Esophagus squamous epithelium (tissue), 5 donors: ENCODE results near the gene PTPRN2. TPM values are rescaled to one million over a fixed set of nuclear protein-coding genes. Genes with fewer than 3 reads are reported as not detected.

Experiments
- DNase-seq: peaks from one replicate; lab custom pipeline; 2025; lab: John Stamatoyannopoulos, UW
- H3K27ac ChIP-seq, 4 donors: fragments of 200-600 bp; sonication (generic); one replicate each; pipeline ENCODE4 v1.5.1; 2016 to 2019; ENCODE audit warnings: mild to moderate bottlenecking in 1 of 4
- H3K27me3 ChIP-seq, 4 donors: fragments of 200-600 bp; sonication (generic); 1 replicate in 3 of 4; 2 replicates in 1 of 4; pipeline versions ENCODE4 v1.5.1 to v1.6.0; 2017 to 2021; ENCODE audit warnings: antibody characterized with exemption in 1 of 4
- H3K36me3 ChIP-seq, 3 donors: fragments of 200-600 bp; sonication (generic); one replicate each; pipeline ENCODE4 v1.5.1; 2016 to 2019
- H3K4me1 ChIP-seq, 3 donors: fragments of 200-600 bp; sonication (generic); one replicate each; pipeline ENCODE4 v1.5.1; 2017 to 2019
- H3K4me3 ChIP-seq, 4 donors: fragments of 200-600 bp; sonication (generic); 1 replicate in 3 of 4; 2 replicates in 1 of 4; pipeline ENCODE4 v1.5.1; 2016 to 2019; ENCODE audit warnings: mild to moderate bottlenecking in 2 of 4, moderate library complexity in 1 of 4
- H3K9me3 ChIP-seq, 3 donors: fragments of 200-600 bp; sonication (generic); one replicate each; pipeline ENCODE4 v1.5.1; 2016 to 2019
- POLR2A ChIP-seq, 4 donors: fragments of 450-650 bp; IDR thresholded peaks; one replicate each; pipeline ENCODE4 v1.6.1; 2017; ENCODE audit warnings: antibody characterized with exemption in 4 of 4, mild to moderate bottlenecking in 4 of 4, moderate library complexity in 3 of 4
- WGBS, 2 donors: methylation state at CpG; one replicate each; pipeline ENCODE4 v1.1.5; 2018; 5-methylcytosine and 5-hydroxymethylcytosine counted together
- intact Hi-C: fragments of 100-400 bp; cut with DNase I; formaldehyde crosslinking; loops from one replicate; pipeline ENCODE4 v1.15.0; 2022
- total RNA-seq, 4 donors: library from RNA; depleted of rRNA; stranded (reverse); fragments of >200 nt; gene quantifications; one replicate each; pipeline ENCODE4 v1.1.0, GENCODE V29; 2016
- TF ChIP-seq, protein P1 (sequence below), 6 experiments: fragments of 450-650 bp in 4 of 6; fragments of 200-600 bp in 2 of 6; sonication (generic) in 2 of 6; IDR thresholded peaks; one replicate each; pipeline ENCODE4 v1.5.1; 2016 to 2019; ENCODE audit warnings: antibody characterized with exemption in 6 of 6, mild to moderate bottlenecking in 4 of 6, moderate library complexity in 4 of 6
- donor health status: DM: yes; HTN: yes; CAD: no.

PTPRN2 gene
- total RNA-seq, 4 donors from 2014 or later: 0.38 to 2.7 (median 1.0) TPM

DNA sequence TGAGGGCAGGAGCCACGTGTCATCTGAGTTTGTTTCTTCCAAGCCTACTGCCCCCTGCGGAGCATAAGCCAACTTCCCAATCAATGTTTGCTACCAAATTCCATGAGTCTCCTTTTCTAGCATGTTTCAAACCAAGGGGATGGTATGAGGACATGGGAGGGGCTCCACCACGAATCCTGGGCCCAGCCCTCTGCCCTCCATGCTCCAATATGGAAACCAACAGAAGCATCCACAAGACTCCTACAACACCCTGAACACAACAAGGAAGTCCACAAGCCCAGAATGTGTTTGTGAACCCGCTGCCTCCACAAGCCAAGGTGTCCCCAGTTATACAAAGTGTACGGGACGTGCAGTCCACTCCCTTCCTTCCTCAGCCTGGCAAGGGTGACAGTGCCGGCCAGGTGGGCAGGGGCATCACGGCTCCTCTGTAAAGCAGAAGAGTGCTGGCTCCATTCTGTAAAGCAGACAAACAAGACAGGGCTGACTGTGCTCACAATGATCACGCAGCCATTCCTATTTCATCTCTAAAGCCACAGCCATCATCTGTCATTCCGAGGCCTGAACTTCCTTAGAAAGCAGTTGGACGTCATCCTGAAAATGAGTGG, 466.1 kb downstream of the PTPRN2 start:
- DNase-seq: no peak
- TF ChIP-seq, protein P1, sequence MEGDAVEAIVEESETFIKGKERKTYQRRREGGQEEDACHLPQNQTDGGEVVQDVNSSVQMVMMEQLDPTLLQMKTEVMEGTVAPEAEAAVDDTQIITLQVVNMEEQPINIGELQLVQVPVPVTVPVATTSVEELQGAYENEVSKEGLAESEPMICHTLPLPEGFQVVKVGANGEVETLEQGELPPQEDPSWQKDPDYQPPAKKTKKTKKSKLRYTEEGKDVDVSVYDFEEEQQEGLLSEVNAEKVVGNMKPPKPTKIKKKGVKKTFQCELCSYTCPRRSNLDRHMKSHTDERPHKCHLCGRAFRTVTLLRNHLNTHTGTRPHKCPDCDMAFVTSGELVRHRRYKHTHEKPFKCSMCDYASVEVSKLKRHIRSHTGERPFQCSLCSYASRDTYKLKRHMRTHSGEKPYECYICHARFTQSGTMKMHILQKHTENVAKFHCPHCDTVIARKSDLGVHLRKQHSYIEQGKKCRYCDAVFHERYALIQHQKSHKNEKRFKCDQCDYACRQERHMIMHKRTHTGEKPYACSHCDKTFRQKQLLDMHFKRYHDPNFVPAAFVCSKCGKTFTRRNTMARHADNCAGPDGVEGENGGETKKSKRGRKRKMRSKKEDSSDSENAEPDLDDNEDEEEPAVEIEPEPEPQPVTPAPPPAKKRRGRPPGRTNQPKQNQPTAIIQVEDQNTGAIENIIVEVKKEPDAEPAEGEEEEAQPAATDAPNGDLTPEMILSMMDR (IDR thresholded peaks at IDR 0.05): no peak
- TF ChIP-seq POLR2A (IDR thresholded peaks at IDR 0.05): no peak
- no peaks in the 10 kb centered on the region for H3K27me3 ChIP-seq
- H3K4me3 ChIP-seq: no peak overlapping the region
- no peaks in the 10 kb centered on the region for H3K36me3 ChIP-seq
- no peak overlapping the region for H3K27ac ChIP-seq
- intact Hi-C loops: no loop called here
- 61 to 62% methylated on average over 7 to 8 of the region's 11 CpGs for WGBS, 2 donors
- H3K4me1 ChIP-seq: no peaks in the 10 kb centered on the region
- H3K9me3 ChIP-seq: peaks cover 0 to 21% (median under 1%) of the 10 kb centered on the region in 3 donors

GRCh38 chr7:158120716-158121115, 466.9 kb downstream of the PTPRN2 start:
- no peak for DNase-seq
- TF ChIP-seq, protein P1 (IDR thresholded peaks at IDR 0.05): no peak
- no peak for TF ChIP-seq POLR2A (IDR thresholded peaks at IDR 0.05)
- no peak overlapping the region for H3K4me3 ChIP-seq
- H3K27ac ChIP-seq: no peak overlapping the region
- H3K9me3 ChIP-seq: peaks cover 0 to 25% (median 4%) of the 10 kb centered on the region in 3 donors
- H3K36me3 ChIP-seq: no peaks in the 10 kb centered on the region
- intact Hi-C loops: no loop called here
- whole genome bisulfite sequencing, 2 donors: 42 to 59% methylated on average over 5 of the region's 6 CpGs
- no peaks in the 10 kb centered on the region for H3K27me3 ChIP-seq
- H3K4me1 ChIP-seq: no peaks in the 10 kb centered on the region

DNA sequence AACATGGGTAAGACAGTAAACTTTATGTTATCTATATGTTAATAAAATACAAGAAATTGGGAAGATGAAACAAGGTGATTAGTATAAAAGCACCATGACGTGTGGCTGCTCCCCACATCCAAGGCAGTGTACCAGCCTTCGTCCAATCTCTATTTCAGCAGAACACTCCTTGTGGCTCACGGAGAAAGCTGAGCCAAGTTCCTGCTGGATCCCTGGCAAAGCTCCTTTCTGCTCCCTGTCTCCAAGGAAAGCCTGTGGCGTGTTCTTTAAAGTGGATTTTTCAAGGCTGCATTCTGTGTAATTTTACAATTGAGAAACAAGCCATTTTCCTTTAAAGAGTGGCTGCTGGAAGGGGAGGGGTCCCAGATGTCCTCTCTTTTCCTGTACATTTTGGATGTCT, 467.3 kb downstream of the PTPRN2 start:
- intact Hi-C loops: no loop called here
- H3K36me3 ChIP-seq: no peaks in the 10 kb centered on the region
- H3K4me1 ChIP-seq: no peaks in the 10 kb centered on the region
- no peaks in the 10 kb centered on the region for H3K27me3 ChIP-seq
- no peak overlapping the region for H3K27ac ChIP-seq
- no peak for DNase-seq
- 58 to 64% methylated on average over 4 of the region's 4 CpGs for WGBS, 2 donors
- H3K4me3 ChIP-seq: no peak overlapping the region
- peaks cover 0 to 25% (median 4%) of the 10 kb centered on the region in 3 donors for H3K9me3 ChIP-seq
- TF ChIP-seq, protein P1 (IDR thresholded peaks at IDR 0.05): no peak

GRCh38 chr7:158117341-158118222, 470.0 kb downstream of the PTPRN2 start:
- WGBS, 2 donors: 69 to 77% methylated on average over 1 of the region's 1 CpG
- Histone ChIP-seq H3K9me3 (peaks cover 0 to 25% (median 4%) of the 10 kb centered on the region in 3 donors), H3K36me3 (no peaks in the 10 kb centered on the region)

More at GRCh38 chr7:158117341-158118222, 470.0 kb downstream of the PTPRN2 start:
- no peak overlapping the region for H3K4me3 ChIP-seq
- H3K27ac ChIP-seq: no peak overlapping the region
- no peak for TF ChIP-seq POLR2A (IDR thresholded peaks at IDR 0.05)
- TF ChIP-seq, protein P1 (IDR thresholded peaks at IDR 0.05): no peak
- intact Hi-C loops: no loop called here
- H3K4me1 ChIP-seq: no peaks in the 10 kb centered on the region
- DNase-seq: no peak
- H3K27me3 ChIP-seq: no peaks in the 10 kb centered on the region
